Measurements from ENCODE around the gene TSHZ2. TPM values are rescaled to one million over a fixed set of nuclear protein-coding genes. Genes with fewer than 3 reads are reported as not detected.

TSHZ2 gene
- total RNA-seq, 1 experiment from 2014 or later, result 0.07 TPM

DNA sequence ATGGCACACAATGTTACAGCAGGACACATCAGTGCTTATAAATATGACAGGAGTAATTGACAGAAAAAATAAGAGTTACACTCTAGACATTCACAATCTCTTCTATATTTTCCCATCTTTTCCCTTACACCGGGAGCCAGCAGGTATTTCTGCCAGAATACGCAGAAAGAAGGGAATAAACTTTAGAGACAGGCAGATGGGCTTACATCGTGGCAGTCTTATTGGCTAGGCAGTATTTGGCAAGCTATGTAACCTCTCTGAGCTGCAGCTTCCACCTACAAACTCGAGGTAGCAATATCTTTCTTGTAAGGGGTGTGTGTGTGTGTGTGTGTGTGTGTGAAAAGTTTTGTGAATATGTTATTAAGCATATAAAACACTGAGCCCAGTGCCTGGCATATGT, 33.0 kb upstream of the TSHZ2 start:
- Histone ChIP-seq H2BK12ac (ENCODE audit: insufficient read length, low read depth, low read length) (no peak overlapping the region), H2BK20ac (ENCODE audit: low read depth, low read length, poor library complexity, severe bottlenecking) (no peak overlapping the region), H4K20me1 (ENCODE audit: control insufficient read depth, insufficient read depth, insufficient read length) (no peaks in the 10 kb centered on the region), H3K18ac (ENCODE audit: insufficient read length, low read depth, low read length) (no peak overlapping the region), H3K4me1 (ENCODE audit: insufficient read depth, low read length) (peaks cover 5% of the 10 kb centered on the region; the same call in 1 of the 2 replicates), H3K23ac (ENCODE audit: insufficient read length, low read depth, low read length) (no peak overlapping the region), H3K9me3 (ENCODE audit: control insufficient read depth, low read depth, low read length) (no peaks in the 10 kb centered on the region), H2BK15ac (ENCODE audit: low read depth, low read length) (no peak overlapping the region), H4K5ac (ENCODE audit: insufficient read length, low read depth, low read length) (no peak overlapping the region), H4K8ac (replicated peaks; ENCODE audit: insufficient read length, low read depth, low read length) (no peak overlapping the region), H3T11ph (ENCODE audit: low read length) (no peak overlapping the region), H3K56ac (ENCODE audit: insufficient read length, low read depth, low read length) (no peak overlapping the region), H3K9ac (ENCODE audit: extremely low read depth, insufficient read length, low read length) (no peak overlapping the region), H3K79me2 (ENCODE audit: insufficient read depth, low read length) (no peaks in the 10 kb centered on the region), H2BK120ac (ENCODE audit: low read depth, low read length, poor library complexity, severe bottlenecking) (no peak overlapping the region), H3K79me1 (ENCODE audit: insufficient read depth, low read depth, low read length, poor library complexity, severe bottlenecking) (no peaks in the 10 kb centered on the region), H3K23me2 (ENCODE audit: insufficient read length, low read depth, low read length, poor library complexity, severe bottlenecking) (no peaks in the 10 kb centered on the region), H2BK5ac (ENCODE audit: insufficient read length, low read length) (no peak overlapping the region), H3K4ac (ENCODE audit: low read depth, low read length) (no peak overlapping the region), H3K27me3 (ENCODE audit: insufficient read depth, low read length) (no peaks in the 10 kb centered on the region), H2AK5ac (ENCODE audit: insufficient read length, low read length) (no peak overlapping the region), H2AFZ (ENCODE audit: low read length) (no peak overlapping the region), H3K4me2 (ENCODE audit: insufficient read depth, insufficient read length, low read length) (no peak overlapping the region), H4K91ac (ENCODE audit: insufficient read length, low read depth, low read length) (no peak overlapping the region), H3K14ac (ENCODE audit: insufficient read depth, low read length) (no peak overlapping the region), H3K27ac (ENCODE audit: insufficient read length, low read depth, low read length) (no peak overlapping the region)
- Mint-ChIP-seq H3K9me3 (no peaks in the 10 kb centered on the region; a peak in 2 of 5 replicates), H3K4me1 (no peaks in the 10 kb centered on the region), H3K4me3 (no peak overlapping the region), H3K36me3 (ENCODE audit: insufficient read depth in 1 of 3, low read depth in 3 of 3) (no peaks in the 10 kb centered on the region), H3K27ac (no peak overlapping the region), H3K27me3 (ENCODE audit: low read depth) (peaks cover 2% of the 10 kb centered on the region; the same call in 1 of the 2 replicates)
- TF ChIP-seq, protein P1, sequence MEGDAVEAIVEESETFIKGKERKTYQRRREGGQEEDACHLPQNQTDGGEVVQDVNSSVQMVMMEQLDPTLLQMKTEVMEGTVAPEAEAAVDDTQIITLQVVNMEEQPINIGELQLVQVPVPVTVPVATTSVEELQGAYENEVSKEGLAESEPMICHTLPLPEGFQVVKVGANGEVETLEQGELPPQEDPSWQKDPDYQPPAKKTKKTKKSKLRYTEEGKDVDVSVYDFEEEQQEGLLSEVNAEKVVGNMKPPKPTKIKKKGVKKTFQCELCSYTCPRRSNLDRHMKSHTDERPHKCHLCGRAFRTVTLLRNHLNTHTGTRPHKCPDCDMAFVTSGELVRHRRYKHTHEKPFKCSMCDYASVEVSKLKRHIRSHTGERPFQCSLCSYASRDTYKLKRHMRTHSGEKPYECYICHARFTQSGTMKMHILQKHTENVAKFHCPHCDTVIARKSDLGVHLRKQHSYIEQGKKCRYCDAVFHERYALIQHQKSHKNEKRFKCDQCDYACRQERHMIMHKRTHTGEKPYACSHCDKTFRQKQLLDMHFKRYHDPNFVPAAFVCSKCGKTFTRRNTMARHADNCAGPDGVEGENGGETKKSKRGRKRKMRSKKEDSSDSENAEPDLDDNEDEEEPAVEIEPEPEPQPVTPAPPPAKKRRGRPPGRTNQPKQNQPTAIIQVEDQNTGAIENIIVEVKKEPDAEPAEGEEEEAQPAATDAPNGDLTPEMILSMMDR (conservative IDR thresholded peaks at IDR 0.05), result no peak
- no peak for DNase-seq
- no CpG with 5 or more reads among the region's 4 CpGs for WGBS (ENCODE audit: extremely low coverage, insufficient read length, low lambda C conversion rate)

Data from H9 (cell line).